GM19372 (cell line): ENCODE results near the gene PHKA1.
"Not testable (repeated sequence)": the region's sequence is repeated elsewhere in the genome, so short reads cannot be mapped to it uniquely, and the experiment has no call there.

Experiments
- ATAC-seq: cut with Tn5 transposase; IDR thresholded peaks from one replicate; pipeline ENCODE4 v1.9.1; 2021; ENCODE audit warnings: mild to moderate bottlenecking, low read depth, moderate library complexity; ENCODE audit not compliant: unreplicated experiment

PHKA1 gene

GRCh38 chrX:72713599-72714477 is at the start of gene PHKA1:
PHKA1 (minus strand) TSS chrX:72714306; CDS start chrX:72713880, 426 bp downstream.
- ATAC-seq: peak; percentile 65

- ATAC-seq: not testable (repeated sequence)
Measured at GRCh38 chrX:72760454-72760853, 46.3 kb upstream of the PHKA1 start.

GRCh38 chrX:72748545-72748944 is 34.4 kb upstream of the PHKA1 start:
- not testable (repeated sequence) for ATAC-seq

GRCh38 chrX:72745546-72745945 is 31.4 kb upstream of the PHKA1 start:
- ATAC-seq: not testable (repeated sequence)

- no peak for ATAC-seq
Measured at GRCh38 chrX:72735561-72735960, 21.5 kb upstream of the PHKA1 start.

- ATAC-seq: not testable (repeated sequence)
Measured at GRCh38 chrX:72733636-72734035, 19.5 kb upstream of the PHKA1 start.

- no peak for ATAC-seq
Measured at GRCh38 chrX:72727846-72728245, 13.7 kb upstream of the PHKA1 start.

GRCh38 chrX:72716766-72717165 is 2.7 kb upstream of the PHKA1 start:
- no peak for ATAC-seq

GRCh38 chrX:72715546-72715945 is 1.4 kb upstream of the PHKA1 start:
- ATAC-seq: no peak

GRCh38 chrX:72714478-72714916 is 391 bp upstream of the PHKA1 start:
- ATAC-seq: no peak

GRCh38 chrX:72713130-72713529 is 976 bp downstream of the PHKA1 start:
- no peak for ATAC-seq

- no peak for ATAC-seq
Measured at GRCh38 chrX:72712094-72712755, 1.9 kb downstream of the PHKA1 start.

- no peak for ATAC-seq
Measured at GRCh38 chrX:72705814-72706213, 8.3 kb downstream of the PHKA1 start.

GRCh38 chrX:72705111-72705510 is 9.0 kb downstream of the PHKA1 start:
- ATAC-seq: no peak

- ATAC-seq: no peak
Measured at GRCh38 chrX:72694170-72694569, 19.9 kb downstream of the PHKA1 start.

GRCh38 chrX:72693477-72693876 is 20.6 kb downstream of the PHKA1 start:
- ATAC-seq: no peak

- no peak for ATAC-seq
Measured at GRCh38 chrX:72687396-72687795, 26.7 kb downstream of the PHKA1 start.

- no peak for ATAC-seq
Measured at GRCh38 chrX:72685810-72686456, 28.2 kb downstream of the PHKA1 start.

GRCh38 chrX:72685018-72685417 is 29.1 kb downstream of the PHKA1 start:
- ATAC-seq: no peak

GRCh38 chrX:72683631-72684030 is 30.5 kb downstream of the PHKA1 start:
- no peak for ATAC-seq

GRCh38 chrX:72676465-72676864 is 37.6 kb downstream of the PHKA1 start:
- ATAC-seq: no peak
